Measurements from ENCODE around the gene HAUS8.

DNA sequence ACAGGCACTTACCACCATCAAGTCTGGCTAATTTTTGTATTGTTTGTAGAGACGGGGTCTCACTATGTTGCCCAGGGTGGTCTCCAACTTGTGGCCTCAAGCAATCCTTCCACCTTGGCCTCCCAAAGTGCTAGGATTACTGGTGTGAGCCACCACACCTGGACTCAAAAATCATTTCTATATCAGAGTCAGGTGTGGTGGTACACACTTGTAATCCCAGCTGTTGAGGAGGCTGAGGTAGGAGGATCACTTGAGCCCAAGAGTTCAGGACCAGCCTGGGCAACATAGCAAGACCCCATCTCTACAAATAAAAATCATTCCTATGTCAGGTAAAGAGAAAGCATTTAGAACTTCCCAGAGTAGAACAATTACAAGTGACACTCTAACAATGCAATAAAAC lies 48.8 kb upstream of the HAUS8 start:
- no peak for TF ChIP-seq SP1 (IDR thresholded peaks at IDR 0.05)
- TF ChIP-seq LEF1 (IDR thresholded peaks at IDR 0.05; ENCODE audit: borderline replicate concordance): no peak
- no peak for TF ChIP-seq L3MBTL2 (conservative IDR thresholded peaks at IDR 0.05)
- TF ChIP-seq, protein P1, sequence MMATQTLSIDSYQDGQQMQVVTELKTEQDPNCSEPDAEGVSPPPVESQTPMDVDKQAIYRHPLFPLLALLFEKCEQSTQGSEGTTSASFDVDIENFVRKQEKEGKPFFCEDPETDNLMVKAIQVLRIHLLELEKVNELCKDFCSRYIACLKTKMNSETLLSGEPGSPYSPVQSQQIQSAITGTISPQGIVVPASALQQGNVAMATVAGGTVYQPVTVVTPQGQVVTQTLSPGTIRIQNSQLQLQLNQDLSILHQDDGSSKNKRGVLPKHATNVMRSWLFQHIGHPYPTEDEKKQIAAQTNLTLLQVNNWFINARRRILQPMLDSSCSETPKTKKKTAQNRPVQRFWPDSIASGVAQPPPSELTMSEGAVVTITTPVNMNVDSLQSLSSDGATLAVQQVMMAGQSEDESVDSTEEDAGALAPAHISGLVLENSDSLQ (IDR thresholded peaks at IDR 0.05): no peak
- TF ChIP-seq FOXA1 (IDR thresholded peaks at IDR 0.05): no peak
- no peak for TF ChIP-seq BHLHE40 (IDR thresholded peaks at IDR 0.05; ENCODE audit: borderline replicate concordance)
- TF ChIP-seq FOXK2 (IDR thresholded peaks at IDR 0.05): no peak
- no peak for TF ChIP-seq ELF4 (IDR thresholded peaks at IDR 0.05)
- no peak for TF ChIP-seq TARDBP (IDR thresholded peaks at IDR 0.05)
- no peak for TF ChIP-seq NFRKB (IDR thresholded peaks at IDR 0.05)
- no peak for TF ChIP-seq SUZ12 (IDR thresholded peaks at IDR 0.05)
- no peak for TF ChIP-seq FOXM1 (IDR thresholded peaks at IDR 0.05; ENCODE audit: borderline replicate concordance)

All from HEK293T (cell line).